K562 (cell line): ENCODE data around the gene CXCL1. TPM values are rescaled to one million over a fixed set of nuclear protein-coding genes. Genes with fewer than 3 reads are reported as not detected.

Source experiments
- IRF2 ChIP-seq: sonication (generic); formaldehyde crosslinking; IDR thresholded peaks from 2 replicates; pipeline ENCODE4 v1.8.1; 2022; ENCODE audit warnings: mild to moderate bottlenecking, missing genetic modification reagents
- KLF1 ChIP-seq: fragments of 450-650 bp; IDR thresholded peaks from 2 replicates; pipeline ENCODE4 v1.6.1; 2016; ENCODE audit warnings: missing genetic modification characterization, missing compliant biosample characterization
- KLF16 ChIP-seq: IDR thresholded peaks from 2 replicates; pipeline ENCODE4 v1.6.1; 2016; ENCODE audit warnings: antibody characterized with exemption
- SMC3 ChIP-seq: conservative IDR thresholded peaks from 2 replicates; pipeline ENCODE4 v1.6.1; 2011; ENCODE audit warnings: low read depth, low read length, improper control_type of control experiment; ENCODE audit not compliant: insufficient read depth
- ZNF263 ChIP-seq: sonication (generic); formaldehyde crosslinking; IDR thresholded peaks from 2 replicates; pipeline ENCODE4 v1.8.0; 2022; ENCODE audit warnings: mild to moderate bottlenecking, missing genetic modification reagents, borderline replicate concordance
- polyA plus RNA-seq, 8 experiments: library from polyadenylated mRNA; depleted of rRNA in 4 of 8; stranded (reverse) in 5 of 8; unstranded in 3 of 8; fragments of >200 nt; fragmentation: Nextera tagmentation in 2 of 8; fragmentation: Illumina TruSeq in 1 of 8; extraction: Ambion mirVana in 2 of 8; extraction: Trizol in 1 of 8; gene quantifications; 2 replicates each; pipeline versions ENCODE4 v1.2.1 to v1.2.3, GENCODE V29; 2011 to 2014; ENCODE audit warnings: inconsistent platforms in 1 of 8, missing spikeins in 1 of 8
- total RNA-seq, 7 experiments: library from RNA; depleted of rRNA in 6 of 7; stranded (reverse); fragments of >200 nt in 6 of 7; fragmentation: Illumina TruSeq in 2 of 7; extraction: Trizol in 2 of 7; gene quantifications; 2 replicates each; pipeline versions ENCODE4 v1.2.1 to v1.2.3, GENCODE V29; 2011 to 2021; ENCODE audit warnings: low replicate concordance in 1 of 7
- TF ChIP-seq, protein P1 (sequence below), 2 experiments: fragments of 150-350 bp in 1 of 2; IDR thresholded peaks; 2 replicates each; pipeline ENCODE4 v1.6.1; 2012 to 2016; ENCODE audit warnings: low read depth in 2 of 2, low read length in 2 of 2, mild to moderate bottlenecking in 1 of 2, moderate library complexity in 1 of 2

Gene CXCL1
- total and polyA plus RNA-seq, 9 of the 15 experiments (the other 6 are each of a cell fraction or from before 2014, with no cell fraction given) = 0.07 to 2.2 (median 0.32) TPM; not detected in 3

GRCh38 chr4:73870768-73871167 lies 1.6 kb downstream of the CXCL1 start (continued):
- TF ChIP-seq, protein P1, sequence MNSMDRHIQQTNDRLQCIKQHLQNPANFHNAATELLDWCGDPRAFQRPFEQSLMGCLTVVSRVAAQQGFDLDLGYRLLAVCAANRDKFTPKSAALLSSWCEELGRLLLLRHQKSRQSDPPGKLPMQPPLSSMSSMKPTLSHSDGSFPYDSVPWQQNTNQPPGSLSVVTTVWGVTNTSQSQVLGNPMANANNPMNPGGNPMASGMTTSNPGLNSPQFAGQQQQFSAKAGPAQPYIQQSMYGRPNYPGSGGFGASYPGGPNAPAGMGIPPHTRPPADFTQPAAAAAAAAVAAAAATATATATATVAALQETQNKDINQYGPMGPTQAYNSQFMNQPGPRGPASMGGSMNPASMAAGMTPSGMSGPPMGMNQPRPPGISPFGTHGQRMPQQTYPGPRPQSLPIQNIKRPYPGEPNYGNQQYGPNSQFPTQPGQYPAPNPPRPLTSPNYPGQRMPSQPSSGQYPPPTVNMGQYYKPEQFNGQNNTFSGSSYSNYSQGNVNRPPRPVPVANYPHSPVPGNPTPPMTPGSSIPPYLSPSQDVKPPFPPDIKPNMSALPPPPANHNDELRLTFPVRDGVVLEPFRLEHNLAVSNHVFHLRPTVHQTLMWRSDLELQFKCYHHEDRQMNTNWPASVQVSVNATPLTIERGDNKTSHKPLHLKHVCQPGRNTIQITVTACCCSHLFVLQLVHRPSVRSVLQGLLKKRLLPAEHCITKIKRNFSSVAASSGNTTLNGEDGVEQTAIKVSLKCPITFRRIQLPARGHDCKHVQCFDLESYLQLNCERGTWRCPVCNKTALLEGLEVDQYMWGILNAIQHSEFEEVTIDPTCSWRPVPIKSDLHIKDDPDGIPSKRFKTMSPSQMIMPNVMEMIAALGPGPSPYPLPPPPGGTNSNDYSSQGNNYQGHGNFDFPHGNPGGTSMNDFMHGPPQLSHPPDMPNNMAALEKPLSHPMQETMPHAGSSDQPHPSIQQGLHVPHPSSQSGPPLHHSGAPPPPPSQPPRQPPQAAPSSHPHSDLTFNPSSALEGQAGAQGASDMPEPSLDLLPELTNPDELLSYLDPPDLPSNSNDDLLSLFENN (IDR thresholded peaks at IDR 0.05; ENCODE audit: low read depth in 2 of 2, low read length in 2 of 2) = no peak
- no peak for TF ChIP-seq KLF16
- TF ChIP-seq IRF2 (CRISPR knock-in tag) = no peak
- TF ChIP-seq SMC3 = no peak
- TF ChIP-seq ZNF263 (CRISPR knock-in tag) = no peak
- TF ChIP-seq KLF1 (tag) = no peak
